Left renal pelvis (tissue), 4 donors: Measurements from ENCODE around the gene CASQ2. TPM values are rescaled to one million over a fixed set of nuclear protein-coding genes. Genes with fewer than 3 reads are reported as not detected.
"Not testable (repeated sequence)": the region's sequence is repeated elsewhere in the genome, so short reads cannot be mapped to it uniquely, and the experiment has no call there.

Source experiments
- DNase-seq, 4 donors: peaks; one replicate each; pipeline ENCODE4 v3.0.0-alpha.2; 2013; ENCODE audit warnings: low read depth in 4 of 4, low spot score in 3 of 4
- polyA plus RNA-seq, 4 donors: library from polyadenylated mRNA; unstranded; fragments of 120-200 nt; gene quantifications; one replicate each; pipeline ENCODE4 v1.2.1, GENCODE V29; 2013; ENCODE audit not compliant: insufficient read length in 4 of 4

Gene CASQ2
- polyA plus RNA-seq, 4 donors, result 0.37 to 0.82 (median 0.46) TPM

DNA sequence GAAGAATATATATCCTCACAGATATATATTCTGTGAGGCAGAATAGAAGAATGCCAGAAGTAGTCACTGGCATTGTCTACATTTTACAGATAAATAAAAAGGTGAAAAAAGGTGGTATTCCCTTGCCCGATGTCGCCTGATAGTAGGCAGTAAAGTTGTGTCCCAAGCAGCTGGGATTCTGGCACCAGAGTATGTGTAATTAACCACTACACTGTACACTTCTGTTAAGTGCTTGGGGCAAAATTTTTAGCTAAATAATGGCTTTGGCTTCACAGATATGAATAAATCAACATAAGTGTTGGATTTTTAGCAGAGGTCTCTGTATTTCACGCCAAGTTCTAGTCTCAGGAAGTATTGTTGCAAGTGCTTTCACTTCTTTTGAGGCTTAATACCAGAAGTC, 13.3 kb upstream of the CASQ2 start:
- no peak for DNase-seq

DNA sequence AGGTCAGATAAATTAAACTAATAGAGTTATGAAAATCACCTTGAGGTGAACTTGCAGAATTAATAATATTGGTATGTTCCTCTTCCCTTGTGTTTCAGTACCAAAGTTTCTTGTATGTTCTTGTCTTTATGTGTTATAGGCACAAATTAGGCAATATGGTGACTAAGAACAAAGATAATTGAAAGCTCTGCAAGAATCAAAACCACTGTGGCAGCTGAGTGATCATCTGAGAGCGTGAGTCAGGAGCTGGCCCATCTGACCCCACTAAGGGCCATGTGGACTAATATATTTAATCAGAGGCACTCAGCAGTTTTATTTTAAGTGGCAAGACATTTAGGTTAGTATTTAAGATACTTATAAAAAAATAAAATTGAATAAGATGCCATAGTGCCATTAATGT, 12.8 kb upstream of the CASQ2 start:
- DNase-seq, result no peak

DNA sequence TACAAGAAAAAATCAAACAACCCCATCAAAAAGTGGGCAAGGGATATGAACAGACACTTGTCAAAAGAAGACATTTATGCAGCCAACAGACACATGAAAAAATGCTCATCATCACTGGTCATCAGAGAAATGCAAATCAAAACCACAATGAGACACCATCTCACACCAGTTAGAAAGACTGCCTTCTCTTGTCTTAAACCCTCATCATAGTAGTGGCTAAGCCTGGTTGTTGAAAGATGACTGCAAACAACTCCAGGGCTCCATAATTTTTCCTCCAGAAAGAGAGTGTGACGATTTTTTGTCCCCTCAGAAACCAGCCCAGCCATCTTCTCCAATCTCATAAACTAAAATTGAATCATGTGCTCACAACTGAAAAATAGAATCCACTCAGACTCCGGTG, 12.1 kb upstream of the CASQ2 start:
- not testable (repeated sequence) for DNase-seq

DNA sequence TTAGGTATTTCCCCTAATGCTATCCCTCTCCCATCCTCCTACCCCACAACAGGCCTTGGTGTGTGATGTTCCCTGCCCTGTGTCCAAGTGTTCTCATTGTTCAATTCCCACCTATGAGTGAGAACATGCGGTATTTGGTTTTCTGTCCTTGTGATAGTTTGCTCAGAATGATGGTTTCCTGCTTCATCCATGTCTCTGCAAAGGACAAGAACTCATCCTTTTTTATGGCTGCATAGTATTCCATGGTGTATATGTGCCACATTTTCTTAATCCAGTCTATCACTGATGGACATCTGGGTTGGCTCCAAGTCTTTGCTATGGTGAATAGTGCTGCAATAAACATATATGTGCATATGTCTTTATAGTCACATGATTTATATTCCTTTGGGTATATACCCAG, 10.6 kb upstream of the CASQ2 start:
- not testable (repeated sequence) for DNase-seq

DNA sequence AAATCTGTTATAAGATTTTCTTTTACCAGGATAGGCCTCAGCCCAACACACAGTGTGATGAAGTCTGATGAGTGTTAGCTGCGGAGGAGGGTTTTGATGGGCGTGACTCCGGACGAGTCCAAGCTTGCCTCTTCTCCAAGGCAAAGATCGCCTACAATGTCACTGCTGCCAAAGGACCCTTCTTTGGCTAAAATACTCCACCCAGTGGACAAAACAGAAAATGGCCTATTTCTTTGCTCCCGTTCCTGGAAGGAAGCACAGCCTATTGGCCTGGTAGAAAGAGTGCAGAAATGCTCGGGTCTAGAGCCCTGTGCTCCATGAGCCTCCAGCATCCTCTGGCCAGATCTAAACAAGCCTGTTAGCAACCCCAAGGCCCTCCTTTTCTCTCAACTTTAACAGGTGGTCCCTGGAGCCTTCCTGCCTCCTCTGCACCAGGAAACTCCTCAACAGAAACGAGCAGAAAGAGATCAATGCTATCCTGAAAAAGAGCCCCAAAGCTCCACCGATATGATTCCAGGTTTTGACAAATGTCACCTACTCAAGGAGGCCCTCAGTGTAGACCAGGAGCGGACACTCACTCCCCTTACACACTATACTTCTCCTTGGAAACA, 3.4 kb upstream of the CASQ2 start:
- DNase-seq, result peak; percentile 64 to 82 (median 76)

DNA sequence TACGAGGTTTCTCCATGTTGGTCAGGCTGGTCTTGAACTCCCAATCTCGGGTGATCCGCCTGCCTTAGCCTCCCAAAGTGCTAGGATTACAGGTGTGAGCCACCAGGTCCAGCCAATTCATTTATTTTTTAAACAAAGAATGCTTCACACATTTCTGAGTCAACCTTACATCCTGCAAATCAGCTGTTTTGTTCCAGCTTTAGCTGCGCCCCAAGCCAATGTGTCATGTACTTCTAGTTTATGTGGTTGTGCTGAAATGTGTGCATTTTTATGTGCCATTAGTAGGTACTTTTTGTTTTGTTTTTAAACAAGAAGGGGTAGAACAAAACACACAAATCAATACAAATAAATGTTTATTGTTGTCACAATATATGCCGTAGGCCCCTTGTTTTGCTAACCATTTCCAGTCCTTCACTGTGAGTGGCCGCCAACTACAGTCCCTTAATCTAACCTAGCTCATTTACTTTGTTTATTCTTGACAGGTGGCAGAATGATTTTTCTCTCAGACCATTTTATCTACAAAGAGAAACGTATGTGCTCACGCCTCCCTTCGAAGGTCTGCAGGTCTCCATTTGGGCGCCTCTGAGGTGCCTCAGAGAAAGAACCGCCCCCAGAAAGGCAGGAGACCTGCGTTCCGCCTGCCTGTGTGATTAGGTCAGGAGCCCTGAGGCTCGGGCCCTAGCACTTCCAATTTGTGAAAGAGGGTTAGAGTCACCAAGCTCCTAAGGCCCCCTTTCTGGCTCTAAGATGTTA, 2.8 kb upstream of the CASQ2 start:
- no peak for DNase-seq

DNA sequence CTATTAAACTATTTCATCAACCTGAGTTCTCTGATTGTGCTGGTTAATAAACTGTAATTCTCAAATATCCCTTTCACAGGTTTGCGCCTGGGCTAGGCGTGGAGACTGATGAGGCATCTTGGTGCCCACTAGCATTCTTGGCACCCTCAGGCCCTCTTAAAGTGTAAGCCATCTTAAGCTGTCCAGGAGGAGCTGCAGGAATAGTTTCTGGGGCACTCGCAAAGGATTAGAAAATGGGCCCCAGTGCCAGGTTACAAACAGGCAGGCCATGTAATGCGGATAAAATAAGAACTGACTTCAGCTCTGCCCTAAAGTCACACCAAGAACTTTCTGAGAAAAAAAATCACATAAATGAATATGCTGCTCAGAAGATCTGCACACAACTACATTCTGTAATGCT, 1.1 kb downstream of the CASQ2 start:
- DNase-seq, result no peak

DNA sequence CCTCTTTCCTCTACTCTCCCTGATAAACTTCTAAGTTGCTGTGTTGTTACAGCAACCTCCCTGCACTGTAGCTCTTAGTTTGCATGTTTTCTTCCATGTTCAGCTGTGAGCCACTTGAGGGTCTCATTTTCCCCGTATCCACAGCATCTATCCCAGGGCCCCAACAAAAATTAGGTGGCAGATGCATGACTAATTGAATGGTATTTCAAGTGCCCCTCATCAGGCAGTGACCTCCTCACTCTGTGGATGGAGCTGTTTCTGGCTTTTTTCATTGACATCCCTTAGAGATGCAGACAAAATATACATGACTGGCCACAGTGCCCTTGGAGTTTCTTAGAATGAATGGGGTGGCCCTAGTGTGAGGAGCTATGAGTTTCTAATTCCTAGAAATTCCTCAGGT, 3.4 kb downstream of the CASQ2 start:
- no peak for DNase-seq

DNA sequence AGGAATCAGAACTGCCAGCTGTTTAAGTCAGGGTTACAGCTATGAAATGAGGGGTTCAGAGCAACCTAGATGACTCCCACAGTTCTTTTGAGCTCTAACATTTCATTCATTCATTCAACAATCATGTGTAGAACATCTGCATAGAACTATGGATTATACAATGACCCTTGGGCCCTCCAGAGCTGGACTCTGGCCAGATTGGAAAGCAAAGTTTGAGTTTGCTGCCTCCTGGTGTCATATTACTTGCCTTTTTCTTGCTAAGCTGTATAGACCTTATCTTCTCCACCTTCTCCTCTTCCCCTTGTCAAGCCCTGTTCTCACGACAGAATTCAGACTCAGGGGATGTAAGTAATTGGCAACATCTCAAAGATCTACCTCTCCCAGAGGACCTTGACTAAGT, 4.0 kb downstream of the CASQ2 start:
- no peak for DNase-seq

DNA sequence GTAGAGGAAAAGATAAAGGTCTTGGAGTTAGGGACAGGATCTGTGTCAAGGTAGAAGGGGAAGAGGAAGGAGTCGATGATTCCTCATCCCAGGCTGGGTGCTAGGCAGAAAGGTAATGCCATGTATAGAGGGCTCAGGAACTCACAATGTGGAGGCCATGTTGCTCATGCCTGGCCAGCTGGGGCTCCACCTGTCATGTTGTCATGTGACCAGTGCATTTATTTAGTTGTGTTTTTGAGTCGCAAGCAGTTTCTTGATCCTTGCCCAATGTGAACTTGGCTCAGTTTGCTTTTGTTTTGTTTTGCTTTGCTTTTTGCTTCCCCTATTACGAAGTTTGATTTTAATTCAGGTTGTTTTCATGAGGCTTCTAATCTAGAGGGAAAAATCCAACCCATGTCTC, 5.7 kb downstream of the CASQ2 start:
- no peak for DNase-seq

DNA sequence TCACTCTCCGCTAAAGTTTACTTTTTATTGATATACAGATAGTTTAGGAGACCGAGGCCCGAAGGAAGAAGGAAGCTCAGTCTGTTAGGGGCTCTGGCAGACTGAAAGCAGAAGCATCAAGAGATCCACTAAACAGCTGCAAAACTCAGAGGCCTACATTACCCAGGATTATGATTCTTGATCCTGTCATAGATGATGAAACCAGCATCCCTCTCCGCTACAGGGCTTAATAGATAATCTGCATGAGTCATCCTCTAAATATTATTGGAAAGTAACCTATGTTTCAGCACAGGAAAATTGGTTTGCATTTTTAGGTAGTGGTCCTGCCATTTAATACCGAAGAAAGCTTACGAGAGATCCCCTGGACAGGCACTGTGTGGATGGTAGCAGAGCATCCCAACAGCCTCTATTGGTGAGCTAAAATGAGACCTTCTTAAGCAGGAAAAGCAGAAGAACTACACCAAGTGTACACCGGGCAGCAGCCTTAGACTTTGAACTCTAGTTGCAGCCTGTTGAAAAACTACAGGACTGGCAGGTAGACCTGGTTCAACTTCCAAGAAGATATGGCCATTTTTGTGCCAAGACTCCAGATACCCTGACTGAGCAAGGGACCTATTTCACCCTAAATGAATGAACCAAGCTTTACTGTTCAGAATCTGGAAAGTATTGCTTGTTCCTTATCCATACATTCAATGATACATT, 6.8 kb downstream of the CASQ2 start:
- DNase-seq, result no peak

DNA sequence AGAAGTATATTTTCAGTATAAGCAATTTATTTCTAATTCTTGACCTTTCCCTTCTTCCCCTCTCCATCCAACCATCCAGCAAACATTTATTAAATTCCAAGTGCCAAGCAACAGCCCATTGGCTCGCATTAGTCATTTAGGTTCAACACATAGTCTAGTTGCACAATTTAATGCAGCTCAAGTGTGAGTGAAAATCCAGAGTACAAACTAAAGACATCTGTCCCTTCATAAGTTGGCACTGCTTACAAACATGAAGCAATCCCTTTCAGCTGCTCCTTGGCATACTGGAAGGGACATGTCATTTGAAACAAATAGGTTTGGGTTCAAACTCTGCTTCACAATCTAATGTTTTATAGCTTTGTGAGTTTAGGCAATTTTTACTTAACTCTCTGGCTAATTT, 10.7 kb downstream of the CASQ2 start:
- DNase-seq, result no peak

DNA sequence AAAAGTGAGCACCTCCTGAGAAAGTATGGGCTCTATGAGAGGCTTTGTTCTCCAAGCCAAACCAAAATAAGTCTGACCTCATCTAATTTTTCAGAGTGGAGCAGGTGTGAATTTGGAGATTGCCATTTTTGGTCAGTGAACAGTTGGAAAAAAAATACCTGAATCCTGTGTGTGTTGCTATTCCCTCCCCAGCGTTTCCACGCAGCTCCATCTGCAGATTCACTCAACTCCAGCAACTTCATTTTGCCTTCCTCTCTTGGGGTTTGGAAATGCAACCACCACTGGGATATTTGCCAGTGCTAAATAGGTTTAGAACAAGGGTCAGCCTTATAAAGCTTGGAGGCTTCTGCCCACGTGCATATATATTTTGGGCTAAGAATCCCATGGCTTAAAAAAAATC, 11.2 kb downstream of the CASQ2 start:
- DNase-seq, result no peak

DNA sequence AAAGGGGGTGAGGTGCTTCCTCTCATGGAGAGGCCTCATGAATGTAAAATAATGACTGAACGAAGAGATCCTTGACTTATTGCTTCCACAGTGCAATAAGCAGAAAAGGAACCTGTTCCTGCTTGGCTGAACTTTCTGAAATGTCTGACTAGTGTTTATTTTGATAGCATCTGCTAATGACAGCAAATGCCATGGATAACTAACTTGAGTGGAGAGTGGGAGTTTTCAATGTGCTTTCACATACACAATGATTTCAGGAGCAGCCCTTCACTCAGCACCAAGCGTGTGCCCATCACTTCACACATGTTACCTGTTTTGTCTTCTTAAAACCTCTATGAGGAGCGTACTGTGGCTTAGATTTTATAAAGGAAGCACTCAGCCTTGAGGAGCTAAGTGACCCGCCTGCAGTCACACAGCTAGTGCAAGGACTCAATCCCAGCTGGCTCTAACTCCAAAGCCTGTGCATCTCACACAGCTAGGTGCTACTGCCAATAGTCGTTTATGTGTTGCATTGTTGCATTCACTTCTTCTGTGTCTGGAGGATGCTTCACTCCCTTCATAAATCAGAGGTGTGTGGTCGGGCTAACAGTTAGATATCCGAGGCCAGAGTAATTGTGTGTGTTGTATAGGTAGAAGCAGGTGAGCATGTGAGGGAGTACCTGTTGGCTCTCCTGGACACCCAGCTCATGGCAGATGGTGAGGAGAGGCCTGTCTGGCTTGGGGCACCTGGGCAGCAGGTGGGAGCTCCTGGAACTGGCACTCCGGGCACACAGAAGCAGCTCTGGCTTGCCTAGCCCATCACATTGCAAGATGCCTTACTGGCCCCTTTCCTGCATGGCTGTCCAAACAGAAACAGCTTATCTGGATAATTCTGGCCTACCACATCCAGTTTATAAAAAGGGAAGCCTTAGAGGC, 12.8 kb downstream of the CASQ2 start:
- no peak for DNase-seq

DNA sequence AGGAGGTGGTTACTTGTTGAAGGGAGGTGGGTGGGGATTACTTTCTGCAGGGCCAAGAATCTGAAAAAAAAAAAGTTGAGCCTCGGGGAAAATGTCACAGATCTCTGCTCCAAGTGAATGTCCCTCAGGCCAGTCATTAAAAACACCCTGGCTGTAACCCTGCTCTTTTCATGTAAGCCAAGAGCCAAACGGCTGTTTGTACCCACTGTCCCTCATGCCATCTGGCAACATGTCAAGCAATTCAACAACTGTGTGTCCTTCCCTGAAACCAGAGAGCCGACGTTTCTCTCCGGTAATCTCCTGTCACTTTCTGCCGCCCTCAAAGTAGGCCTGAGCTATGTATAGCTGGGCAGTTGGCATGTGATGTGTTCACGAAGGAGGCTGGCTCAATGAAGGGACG, 14.7 kb downstream of the CASQ2 start:
- DNase-seq, result no peak

DNA sequence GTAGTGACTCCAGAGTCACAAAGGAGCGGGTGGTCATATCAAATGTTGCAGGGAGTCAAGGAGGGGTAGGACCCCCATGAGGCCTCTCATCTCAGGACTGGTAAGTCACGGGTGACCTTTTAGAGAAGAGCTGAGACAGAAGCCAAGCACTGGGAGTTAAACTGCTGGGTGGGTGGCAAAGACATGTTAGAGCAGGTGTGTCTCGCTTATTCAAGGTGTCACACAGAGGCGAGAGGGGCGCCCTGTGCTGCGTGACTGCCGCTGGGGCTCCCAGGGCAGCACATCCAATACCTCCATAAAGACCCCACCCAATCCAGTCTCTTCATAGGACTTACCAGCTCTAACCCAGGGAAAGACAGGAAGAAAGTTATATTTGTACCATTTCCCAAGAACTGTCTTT, 15.2 kb downstream of the CASQ2 start:
- DNase-seq, result no peak

DNA sequence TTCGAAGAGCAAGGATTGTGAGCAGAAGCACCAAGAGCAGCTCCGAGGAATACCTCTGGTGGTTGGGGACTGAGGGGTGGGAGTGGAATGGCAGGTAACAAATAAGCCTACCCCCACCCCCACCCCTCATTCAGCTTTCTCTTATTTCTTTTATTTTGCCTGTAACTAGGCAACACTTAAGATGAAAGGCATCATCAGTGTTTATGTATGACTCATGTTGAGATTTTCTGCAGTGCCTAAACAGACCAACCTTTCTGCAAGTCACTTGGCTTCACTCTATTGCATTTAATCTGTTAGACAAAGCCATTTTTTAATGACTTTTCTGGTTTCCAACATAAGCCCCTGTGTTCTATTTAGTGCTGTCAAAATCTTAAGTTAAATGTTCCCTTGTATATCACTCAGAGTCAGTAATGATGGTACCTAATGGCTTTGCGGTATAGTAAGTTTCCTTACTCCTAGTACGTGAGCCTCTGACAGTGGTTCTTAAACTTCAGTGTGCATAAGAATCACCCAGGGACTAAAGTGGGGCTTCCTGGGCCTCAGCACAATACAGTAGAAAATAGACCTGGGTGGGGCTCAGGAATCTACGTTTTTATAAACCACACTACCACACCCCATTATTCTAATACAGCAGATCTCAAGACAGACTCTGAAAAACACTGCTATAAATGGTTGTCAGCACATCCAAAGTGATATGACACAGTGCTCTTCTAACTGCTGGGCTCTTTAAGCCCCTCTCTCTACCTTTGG, 19.9 kb downstream of the CASQ2 start:
- DNase-seq, result no peak

DNA sequence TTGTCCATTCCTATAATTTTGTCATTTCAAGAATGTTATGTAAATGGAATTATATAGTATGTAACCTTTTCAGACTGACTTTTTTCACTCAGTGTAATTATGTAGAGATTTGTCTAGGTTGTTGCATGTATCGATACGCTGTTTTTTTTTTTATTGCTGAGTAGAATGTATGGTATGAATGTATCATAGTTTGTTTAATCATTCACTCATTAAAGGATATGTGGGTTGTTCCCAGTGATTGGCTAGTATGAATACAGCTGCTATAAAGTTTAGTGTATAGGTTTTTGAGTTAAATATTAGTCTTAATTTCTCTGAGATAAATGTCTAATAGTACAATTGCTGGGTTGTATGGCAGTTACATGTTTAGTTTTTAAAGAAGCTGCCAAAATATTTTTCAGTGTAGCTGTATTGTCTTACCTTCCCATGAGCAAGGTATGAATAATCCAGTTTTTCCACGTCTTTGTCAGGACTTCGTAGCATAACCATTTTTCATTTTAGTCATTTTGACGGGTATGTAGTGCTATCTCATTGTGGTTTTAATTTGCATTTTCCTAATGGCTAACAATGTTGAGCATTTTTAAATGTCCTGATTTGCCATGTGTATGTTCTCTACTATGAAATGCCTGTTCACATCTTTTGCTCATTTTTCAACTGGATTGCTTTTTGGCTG, 22.4 kb downstream of the CASQ2 start:
- no peak for DNase-seq

DNA sequence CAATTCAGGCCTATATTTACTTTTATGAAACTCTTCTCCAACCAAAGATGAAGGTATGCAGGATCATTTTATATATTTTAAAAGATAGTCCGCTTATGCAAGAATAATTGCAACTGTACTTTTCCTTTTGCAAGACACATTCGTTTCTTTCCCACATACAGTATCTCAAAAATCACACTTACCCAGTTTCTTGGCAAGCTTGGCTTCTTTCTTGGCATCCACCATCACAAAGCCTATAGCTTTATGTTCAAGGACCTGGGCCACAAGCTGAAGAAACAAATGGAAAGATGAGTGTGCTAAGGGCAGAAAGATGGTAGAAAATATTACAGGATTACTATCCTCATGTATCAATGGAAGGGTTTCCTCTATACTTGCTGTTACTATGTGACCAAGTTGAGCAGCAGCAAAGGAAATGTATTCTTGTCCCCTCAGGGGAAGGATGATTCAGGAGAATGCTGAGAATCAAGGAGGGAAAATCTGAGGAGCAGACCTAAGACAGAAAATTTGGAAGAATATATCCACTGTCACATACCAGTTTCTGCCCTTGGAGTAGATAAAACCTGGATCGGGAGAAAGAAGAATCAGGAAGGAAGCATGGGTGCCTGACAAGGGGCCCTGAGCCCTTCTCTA, 23.8 kb downstream of the CASQ2 start:
- no peak for DNase-seq
